ENCODE data around the gene PRR22.
A peak's percentile ranks its signal among the peaks of the same experiment; 100 is the strongest.

PRR22 gene

GRCh38 chr19:5799247-5800241 is 15.0 kb upstream of the PRR22 start:
- TF ChIP-seq, protein P1, sequence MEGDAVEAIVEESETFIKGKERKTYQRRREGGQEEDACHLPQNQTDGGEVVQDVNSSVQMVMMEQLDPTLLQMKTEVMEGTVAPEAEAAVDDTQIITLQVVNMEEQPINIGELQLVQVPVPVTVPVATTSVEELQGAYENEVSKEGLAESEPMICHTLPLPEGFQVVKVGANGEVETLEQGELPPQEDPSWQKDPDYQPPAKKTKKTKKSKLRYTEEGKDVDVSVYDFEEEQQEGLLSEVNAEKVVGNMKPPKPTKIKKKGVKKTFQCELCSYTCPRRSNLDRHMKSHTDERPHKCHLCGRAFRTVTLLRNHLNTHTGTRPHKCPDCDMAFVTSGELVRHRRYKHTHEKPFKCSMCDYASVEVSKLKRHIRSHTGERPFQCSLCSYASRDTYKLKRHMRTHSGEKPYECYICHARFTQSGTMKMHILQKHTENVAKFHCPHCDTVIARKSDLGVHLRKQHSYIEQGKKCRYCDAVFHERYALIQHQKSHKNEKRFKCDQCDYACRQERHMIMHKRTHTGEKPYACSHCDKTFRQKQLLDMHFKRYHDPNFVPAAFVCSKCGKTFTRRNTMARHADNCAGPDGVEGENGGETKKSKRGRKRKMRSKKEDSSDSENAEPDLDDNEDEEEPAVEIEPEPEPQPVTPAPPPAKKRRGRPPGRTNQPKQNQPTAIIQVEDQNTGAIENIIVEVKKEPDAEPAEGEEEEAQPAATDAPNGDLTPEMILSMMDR (IDR thresholded peaks at IDR 0.05; ENCODE audit: low read depth, low read length): no peak
- H3K27ac ChIP-seq: peak overlapping the region; percentile 65
- H3K27me3 ChIP-seq (ENCODE audit: insufficient read depth, low read depth, severe bottlenecking): no peaks in the 10 kb centered on the region
- H3K9me3 ChIP-seq (ENCODE audit: severe bottlenecking): no peaks in the 10 kb centered on the region
- H3K36me3 ChIP-seq: no peaks in the 10 kb centered on the region
- peak; percentile 81 for DNase-seq
- peak overlapping the region; percentile 7; the same call in 1 of the 2 replicates for H3K4me3 ChIP-seq (ENCODE audit: low read depth, low read length)

- H3K9me3 ChIP-seq (ENCODE audit: severe bottlenecking): no peaks in the 10 kb centered on the region
- H3K4me3 ChIP-seq (ENCODE audit: low read depth, low read length): no peak overlapping the region
- no peak overlapping the region for H3K27ac ChIP-seq
- TF ChIP-seq, protein P1 (IDR thresholded peaks at IDR 0.05; ENCODE audit: low read depth, low read length): no peak
- DNase-seq: no peak
- H3K36me3 ChIP-seq: no peaks in the 10 kb centered on the region
- H3K27me3 ChIP-seq (ENCODE audit: insufficient read depth, low read depth, severe bottlenecking): no peaks in the 10 kb centered on the region
Measured at GRCh38 chr19:5798244-5798643, 13.7 kb upstream of the PRR22 start.

DNA sequence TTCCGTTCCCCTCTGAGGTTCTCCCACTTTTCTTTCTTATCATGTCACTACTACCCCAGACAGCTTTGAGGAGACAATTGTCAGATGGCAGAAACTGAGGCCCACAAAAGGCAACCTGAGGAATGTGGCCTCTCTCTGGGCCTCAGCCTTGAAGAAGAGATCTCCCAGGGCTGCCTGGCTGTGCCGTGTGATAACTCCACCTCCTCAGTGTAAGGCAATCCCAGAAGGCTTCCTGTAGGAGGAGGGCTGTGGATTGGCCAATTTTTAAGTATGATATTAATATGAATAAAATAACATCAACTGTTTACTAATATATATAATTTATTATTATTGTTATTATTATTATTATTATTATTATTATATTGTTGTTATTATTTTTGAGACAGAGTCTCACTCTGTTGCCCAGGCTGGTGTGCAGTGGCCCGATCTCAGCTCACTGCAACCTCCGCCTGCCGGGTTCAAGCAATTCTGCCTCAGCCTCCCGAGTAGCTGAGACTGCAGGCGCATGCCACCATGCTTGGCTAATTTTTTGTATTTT is 10.9 kb upstream of the PRR22 start:
- Histone ChIP-seq H3K27me3 (ENCODE audit: insufficient read depth, low read depth, severe bottlenecking) (no peaks in the 10 kb centered on the region), H3K4me3 (ENCODE audit: low read depth, low read length) (no peak overlapping the region), H3K36me3 (peaks cover 3% of the 10 kb centered on the region), H3K27ac (no peak overlapping the region), H3K9me3 (ENCODE audit: severe bottlenecking) (no peaks in the 10 kb centered on the region)
- TF ChIP-seq, protein P1 (IDR thresholded peaks at IDR 0.05; ENCODE audit: low read depth, low read length): no peak
- DNase-seq: no peak

- Histone ChIP-seq H3K4me3 (ENCODE audit: low read depth, low read length) (no peak overlapping the region), H3K27me3 (ENCODE audit: insufficient read depth, low read depth, severe bottlenecking) (no peaks in the 10 kb centered on the region), H3K27ac (no peak overlapping the region), H3K9me3 (ENCODE audit: severe bottlenecking) (no peaks in the 10 kb centered on the region), H3K36me3 (peaks cover 25% of the 10 kb centered on the region)
- no peak for DNase-seq
- TF ChIP-seq, protein P1 (IDR thresholded peaks at IDR 0.05; ENCODE audit: low read depth, low read length): no peak
Measured at GRCh38 chr19:5793188-5793587, 8.6 kb upstream of the PRR22 start.

- H3K4me3 ChIP-seq (ENCODE audit: low read depth, low read length): no peak overlapping the region
- DNase-seq: no peak
- no peak overlapping the region for H3K27ac ChIP-seq
- peaks cover 34% of the 10 kb centered on the region for H3K36me3 ChIP-seq
- H3K9me3 ChIP-seq (ENCODE audit: severe bottlenecking): no peaks in the 10 kb centered on the region
- TF ChIP-seq, protein P1 (IDR thresholded peaks at IDR 0.05; ENCODE audit: low read depth, low read length): no peak
- no peaks in the 10 kb centered on the region for H3K27me3 ChIP-seq (ENCODE audit: insufficient read depth, low read depth, severe bottlenecking)
Measured at GRCh38 chr19:5792224-5792623, 7.7 kb upstream of the PRR22 start.

Measured in WERI-Rb-1 (cell line).